CD14-positive monocyte (primary cell): ENCODE data around the gene ADI1. TPM values are rescaled to one million over a fixed set of nuclear protein-coding genes. Genes with fewer than 3 reads are reported as not detected.

ENCODE experiments used
- DNase-seq, 3 donors: peaks; one replicate each; pipeline ENCODE4 v3.0.0-alpha.2; 2011 to 2022
- H2AFZ ChIP-seq: 2 replicates; pipeline ENCODE4 v1.6.0; 2012; ENCODE audit warnings: mild to moderate bottlenecking, low read depth, low read length, inconsistent platforms; ENCODE audit not compliant: insufficient read depth, poor library complexity, severe bottlenecking
- H3K27ac ChIP-seq, 2 donors: 1 replicate in 1 of 2; 2 replicates in 1 of 2; pipeline ENCODE4 v1.5.1; 2012 to 2013; ENCODE audit warnings: low read length in 2 of 2, control low read depth in 1 of 2, inconsistent platforms in 1 of 2, low read depth in 1 of 2, mild to moderate bottlenecking in 1 of 2
- H3K27me3 ChIP-seq, 2 donors: one replicate each; pipeline versions ENCODE4 v1.6.0 to v1.6.1; 2011 to 2013; ENCODE audit warnings: low read length in 2 of 2; ENCODE audit not compliant: control insufficient read depth in 2 of 2, insufficient read depth in 2 of 2
- H3K36me3 ChIP-seq, 2 donors: replicated peaks in 1 of 2; 1 replicate in 1 of 2; 2 replicates in 1 of 2; pipeline versions ENCODE4 v1.5.1 to v1.6.1; 2012 to 2013; ENCODE audit warnings: low read length in 2 of 2, control low read depth in 1 of 2, inconsistent platforms in 1 of 2, mild to moderate bottlenecking in 1 of 2; ENCODE audit not compliant: insufficient read depth in 2 of 2, control insufficient read depth in 1 of 2
- H3K4me1 ChIP-seq, 2 donors: 1 replicate in 1 of 2; 2 replicates in 1 of 2; pipeline versions ENCODE4 v1.5.1 to v1.6.1; 2012 to 2013; ENCODE audit warnings: low read length in 2 of 2, control low read depth in 1 of 2, inconsistent platforms in 1 of 2, mild to moderate bottlenecking in 1 of 2, moderate library complexity in 1 of 2; ENCODE audit not compliant: insufficient read depth in 2 of 2, control insufficient read depth in 1 of 2
- H3K4me2 ChIP-seq: replicated peaks from 2 replicates; pipeline ENCODE3; 2012; ENCODE audit warnings: low read length, moderate library complexity, mild to moderate bottlenecking; ENCODE audit not compliant: poor library complexity, severe bottlenecking; ENCODE audit errors: extremely low read depth
- H3K4me3 ChIP-seq, 3 experiments: fragments of 200-600 bp in 1 of 3; sonication (generic) in 1 of 3; replicated peaks in 1 of 3; 1 replicate in 2 of 3; 2 replicates in 1 of 3; pipeline ENCODE4 v1.5.1; 2011 to 2013; ENCODE audit warnings: low read length in 3 of 3, mild to moderate bottlenecking in 3 of 3, control low read depth in 2 of 3, low read depth in 2 of 3, inconsistent platforms in 1 of 3, moderate library complexity in 1 of 3
- H3K79me2 ChIP-seq: 2 replicates; pipeline ENCODE4 v1.6.0; 2012; ENCODE audit warnings: mild to moderate bottlenecking, control low read depth, inconsistent platforms, low read length, moderate library complexity; ENCODE audit not compliant: insufficient read depth
- H3K9ac ChIP-seq: 2 replicates; pipeline ENCODE4 v1.6.0; 2017; ENCODE audit warnings: low read length, mild to moderate bottlenecking; ENCODE audit not compliant: insufficient read depth, poor library complexity, severe bottlenecking
- H3K9me3 ChIP-seq, 2 donors: replicated peaks in 1 of 2; 1 replicate in 1 of 2; 2 replicates in 1 of 2; pipeline versions ENCODE4 v1.5.1 to v1.6.1; 2012 to 2013; ENCODE audit warnings: low read length in 2 of 2, control low read depth in 1 of 2; ENCODE audit not compliant: control insufficient read depth in 1 of 2, insufficient read depth in 1 of 2
- H4K20me1 ChIP-seq: 2 replicates; pipeline ENCODE4 v1.6.0; 2012; ENCODE audit warnings: mild to moderate bottlenecking, low read length, control low read depth, moderate library complexity; ENCODE audit not compliant: insufficient read depth
- H3K27ac Mint-ChIP-seq, 7 donors: one replicate each; pipeline ENCODE4 v1.8.0; 2020; ENCODE audit warnings: mild to moderate bottlenecking in 7 of 7, mixed read lengths in 7 of 7, moderate library complexity in 6 of 7, inconsistent platforms in 2 of 7
- H3K27me3 Mint-ChIP-seq, 3 donors: one replicate each; pipeline ENCODE4 v1.8.0; 2021 to 2022; ENCODE audit warnings: low read depth in 3 of 3, mild to moderate bottlenecking in 3 of 3, mixed read lengths in 3 of 3, moderate library complexity in 3 of 3, inconsistent platforms in 1 of 3
- H3K36me3 Mint-ChIP-seq, 2 donors: one replicate each; pipeline ENCODE4 v1.8.0; 2020; ENCODE audit warnings: mixed read lengths in 2 of 2, inconsistent platforms in 1 of 2, mild to moderate bottlenecking in 1 of 2
- H3K4me1 Mint-ChIP-seq: one replicate; pipeline ENCODE4 v1.8.0; 2020; ENCODE audit warnings: mild to moderate bottlenecking, mixed read lengths
- H3K4me3 Mint-ChIP-seq, 2 donors: one replicate each; pipeline ENCODE4 v1.8.0; 2020; ENCODE audit warnings: mild to moderate bottlenecking in 2 of 2, mixed read lengths in 2 of 2, moderate library complexity in 1 of 2
- H3K9me3 Mint-ChIP-seq, 7 donors: one replicate each; pipeline ENCODE4 v1.8.0; 2020 to 2022; ENCODE audit warnings: mixed read lengths in 7 of 7, mild to moderate bottlenecking in 6 of 7, moderate library complexity in 6 of 7, inconsistent platforms in 2 of 7
- WGBS: methylation state at CpG from one replicate; pipeline ENCODE4 v1.1.5; 2013; ENCODE audit warnings: missing lambda C conversion rate; ENCODE audit not compliant: insufficient coverage; 5-methylcytosine and 5-hydroxymethylcytosine counted together
- intact Hi-C, 2 donors: fragments of 100-400 bp; cut with micrococcal nuclease; formaldehyde crosslinking; loops; one replicate each; pipeline versions ENCODE4 v1.15.0 to v1.15.1; 2023
- polyA plus RNA-seq, 3 donors: library from polyadenylated mRNA; depleted of rRNA in 1 of 3; unstranded in 2 of 3; stranded (reverse) in 1 of 3; fragments of 300-500 nt in 2 of 3; fragments of >200 nt in 1 of 3; fragmentation: Illumina TruSeq in 2 of 3; gene quantifications; 1 replicate in 2 of 3; 2 replicates in 1 of 3; pipeline ENCODE4 v1.2.3, GENCODE V29; 2012 to 2021
- TF ChIP-seq, protein P1 (sequence below): fragments of 200-600 bp; IDR thresholded peaks from one replicate; pipeline ENCODE4 v1.8.0; 2022; ENCODE audit warnings: antibody characterized with exemption, mild to moderate bottlenecking

ADI1 gene
- polyA plus RNA-seq, 3 donors: 30.5 to 89.1 (median 79.3) TPM

GRCh38 chr2:3488855-3489763 is 30.2 kb downstream of the ADI1 start:
- Histone ChIP-seq H3K9ac (no peak overlapping the region), H2AFZ (no peak overlapping the region), H3K9me3 (peaks cover 0 to 23% of the 10 kb centered on the region in 2 donors), H3K4me2 (no peak overlapping the region), H3K4me3 (no peak overlapping the region), H3K79me2 (no peaks in the 10 kb centered on the region), H3K36me3 (peaks cover 4 to 6% of the 10 kb centered on the region in 2 donors), H3K4me1 (no peaks in the 10 kb centered on the region), H4K20me1 (no peaks in the 10 kb centered on the region), H3K27me3 (no peaks in the 10 kb centered on the region), H3K27ac (no peak overlapping the region)
- H3K27ac Mint-ChIP-seq: no peak overlapping the region
- peaks cover 1% of the 10 kb centered on the region for H3K4me1 Mint-ChIP-seq
- H3K4me3 Mint-ChIP-seq: no peak overlapping the region
- TF ChIP-seq, protein P1, sequence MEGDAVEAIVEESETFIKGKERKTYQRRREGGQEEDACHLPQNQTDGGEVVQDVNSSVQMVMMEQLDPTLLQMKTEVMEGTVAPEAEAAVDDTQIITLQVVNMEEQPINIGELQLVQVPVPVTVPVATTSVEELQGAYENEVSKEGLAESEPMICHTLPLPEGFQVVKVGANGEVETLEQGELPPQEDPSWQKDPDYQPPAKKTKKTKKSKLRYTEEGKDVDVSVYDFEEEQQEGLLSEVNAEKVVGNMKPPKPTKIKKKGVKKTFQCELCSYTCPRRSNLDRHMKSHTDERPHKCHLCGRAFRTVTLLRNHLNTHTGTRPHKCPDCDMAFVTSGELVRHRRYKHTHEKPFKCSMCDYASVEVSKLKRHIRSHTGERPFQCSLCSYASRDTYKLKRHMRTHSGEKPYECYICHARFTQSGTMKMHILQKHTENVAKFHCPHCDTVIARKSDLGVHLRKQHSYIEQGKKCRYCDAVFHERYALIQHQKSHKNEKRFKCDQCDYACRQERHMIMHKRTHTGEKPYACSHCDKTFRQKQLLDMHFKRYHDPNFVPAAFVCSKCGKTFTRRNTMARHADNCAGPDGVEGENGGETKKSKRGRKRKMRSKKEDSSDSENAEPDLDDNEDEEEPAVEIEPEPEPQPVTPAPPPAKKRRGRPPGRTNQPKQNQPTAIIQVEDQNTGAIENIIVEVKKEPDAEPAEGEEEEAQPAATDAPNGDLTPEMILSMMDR: no peak
- no peaks in the 10 kb centered on the region for H3K27me3 Mint-ChIP-seq
- intact Hi-C loops: no loop called here
- DNase-seq: no peak
- peaks cover 10 to 15% of the 10 kb centered on the region in 2 donors for H3K36me3 Mint-ChIP-seq
- WGBS: 91% methylated on average over 21 of the region's 27 CpGs
- peaks cover 6 to 16% (median 11%) of the 10 kb centered on the region in 7 donors for H3K9me3 Mint-ChIP-seq

GRCh38 chr2:3488061-3488531 is 31.2 kb downstream of the ADI1 start:
- no peak overlapping the region for H3K27ac ChIP-seq
- no peak overlapping the region for H3K9ac ChIP-seq
- no peaks in the 10 kb centered on the region for H3K79me2 ChIP-seq
- H3K36me3 Mint-ChIP-seq: peaks cover 10 to 21% of the 10 kb centered on the region in 2 donors
- H3K27ac Mint-ChIP-seq: no peak overlapping the region
- WGBS: 100% methylated on average over 2 of the region's 6 CpGs
- intact Hi-C loops: no loop called here
- H3K4me2 ChIP-seq: no peak overlapping the region
- no peak overlapping the region for H2AFZ ChIP-seq
- peaks cover 1% of the 10 kb centered on the region for H3K4me1 Mint-ChIP-seq
- H3K9me3 ChIP-seq: peaks cover 0 to 23% of the 10 kb centered on the region in 2 donors
- peaks cover 0 to 2% (median 0%) of the 10 kb centered on the region in 3 donors for H3K27me3 Mint-ChIP-seq
- no peak overlapping the region for H3K4me3 Mint-ChIP-seq
- peaks cover 6 to 16% (median 11%) of the 10 kb centered on the region in 7 donors for H3K9me3 Mint-ChIP-seq
- peaks cover 6 to 7% of the 10 kb centered on the region in 2 donors for H3K36me3 ChIP-seq
- DNase-seq: no peak
- H3K4me3 ChIP-seq: no peak overlapping the region
- TF ChIP-seq, protein P1: no peak
- H3K4me1 ChIP-seq: no peaks in the 10 kb centered on the region
- H4K20me1 ChIP-seq: no peaks in the 10 kb centered on the region
- no peaks in the 10 kb centered on the region for H3K27me3 ChIP-seq
